ENCODE data around the gene UIMC1.
"Not testable (repeated sequence)": the region's sequence is repeated elsewhere in the genome, so short reads cannot be mapped to it uniquely, and the experiment has no call there.

Gene UIMC1

GRCh38 chr5:176870644-176871043 is 135.9 kb downstream of the UIMC1 start:
- POLR2A ChIA-PET; H3K9me3 ChIP-seq (ENCODE audit: control insufficient read depth, insufficient read depth, low read depth, low read length): not testable (repeated sequence)
- CTCF ChIA-PET, result interaction anchor here (0.6 to 1.1 kb wide), 5 partner anchors 32 to 266 kb away, joined by 3 to 4 read pairs (median 3); no protein-coding TSS in a partner anchor

GRCh38 chr5:176870110-176870591 is 136.4 kb downstream of the UIMC1 start:
- ChIA-PET CTCF (interaction anchor here (0.6 to 1.1 kb wide), 4 partner anchors 32 to 266 kb away, joined by 3 to 4 read pairs (median 4); no protein-coding TSS in a partner anchor), POLR2A (no interaction called here)
- H3K4me1 ChIP-seq (ENCODE audit: control insufficient read depth, insufficient read depth, low read length), result no peaks in the 10 kb centered on the region
- no peak overlapping the region for H3K27ac ChIP-seq (ENCODE audit: extremely low read depth, low read depth, low read length)
- no peak overlapping the region for H3K4me3 ChIP-seq (ENCODE audit: low read depth, low read length)
- H3K9me3 ChIP-seq (ENCODE audit: control insufficient read depth, insufficient read depth, low read depth, low read length), result no peaks in the 10 kb centered on the region
- H3K36me3 ChIP-seq (ENCODE audit: control insufficient read depth in 2 of 2, insufficient read depth in 1 of 2, low read length in 2 of 2), result no peaks in the 10 kb centered on the region
- no peak for TF ChIP-seq ZNF707 (tag by site-specific recombination; IDR thresholded peaks at IDR 0.05)
- no peak for TF ChIP-seq ZNF530 (tag by site-specific recombination; IDR thresholded peaks at IDR 0.05; ENCODE audit: low read depth)
- TF ChIP-seq GLIS2 (tag by site-specific recombination; IDR thresholded peaks at IDR 0.05), result 0 out of 2 replicates have a peak, but pooled peaks have one; percentile 14
- no peak for TF ChIP-seq ZBTB49 (tag by site-specific recombination; IDR thresholded peaks at IDR 0.05; ENCODE audit: low read depth)
- no peak for TF ChIP-seq PRDM6 (tag by site-specific recombination; IDR thresholded peaks at IDR 0.05)
- no peak for TF ChIP-seq ZNF24 (tag by site-specific recombination; IDR thresholded peaks at IDR 0.05)
- peak; percentile 94 for TF ChIP-seq ZNF629 (tag by site-specific recombination; IDR thresholded peaks at IDR 0.05)
- peak; percentile 28; the same call in 1 of the 2 replicates for TF ChIP-seq ZNF335 (tag by site-specific recombination; conservative IDR thresholded peaks at IDR 0.05)
- peak; percentile 88 for TF ChIP-seq CTCF (tag by site-specific recombination; IDR thresholded peaks at IDR 0.05)
- peak; percentile 23; the same call in 1 of the 2 replicates for TF ChIP-seq ZBTB8A (tag by site-specific recombination; IDR thresholded peaks at IDR 0.05)
- TF ChIP-seq ZNF548 (tag by site-specific recombination; IDR thresholded peaks at IDR 0.05), result no peak
- TF ChIP-seq ZNF169 (tag by site-specific recombination; IDR thresholded peaks at IDR 0.05), result 0 out of 2 replicates have a peak, but pooled peaks have one; percentile 13
- no peak for TF ChIP-seq ZNF248 (tag by site-specific recombination; IDR thresholded peaks at IDR 0.05)
- TF ChIP-seq ZNF660 (tag by site-specific recombination; IDR thresholded peaks at IDR 0.05), result no peak
- peak; percentile 63; the same call in 1 of the 2 replicates for TF ChIP-seq ZNF600 (tag by site-specific recombination; IDR thresholded peaks at IDR 0.05)
- no peak for TF ChIP-seq ZNF302 (tag by site-specific recombination; IDR thresholded peaks at IDR 0.05; ENCODE audit: low read depth)
- TF ChIP-seq ZNF571 (tag by site-specific recombination; IDR thresholded peaks at IDR 0.05), result no peak
- TF ChIP-seq KLF1 (tag by site-specific recombination; IDR thresholded peaks at IDR 0.05), result peak; percentile 13; the same call in 1 of the 2 replicates
- no peak for TF ChIP-seq KLF7 (tag by site-specific recombination; IDR thresholded peaks at IDR 0.05; ENCODE audit: borderline replicate concordance)
- TF ChIP-seq ZBTB21 (tag by site-specific recombination; IDR thresholded peaks at IDR 0.05), result peak; percentile 90
- no peak for TF ChIP-seq ZNF280D (tag by site-specific recombination; IDR thresholded peaks at IDR 0.05)
- TF ChIP-seq KLF10 (tag by site-specific recombination; IDR thresholded peaks at IDR 0.05), result no peak
- no peak for TF ChIP-seq ZNF324 (tag by site-specific recombination; IDR thresholded peaks at IDR 0.05)

More at GRCh38 chr5:176870644-176871043, 135.9 kb downstream of the UIMC1 start:
- H3K27ac ChIP-seq (ENCODE audit: extremely low read depth, low read depth, low read length); H3K36me3 ChIP-seq (ENCODE audit: control insufficient read depth in 2 of 2, insufficient read depth in 1 of 2, low read length in 2 of 2); H3K4me3 ChIP-seq (ENCODE audit: low read depth, low read length); H3K4me1 ChIP-seq (ENCODE audit: control insufficient read depth, insufficient read depth, low read length): not testable (repeated sequence)
- TF ChIP-seq ZFHX2 (tag by site-specific recombination; conservative IDR thresholded peaks at IDR 0.05) (peak; percentile 89), EGR2 (tag by site-specific recombination; IDR thresholded peaks at IDR 0.05; ENCODE audit: low read depth) (peak; percentile 89)

Measured in HEK293 (cell line).